H1 (cell line): Measurements from ENCODE around the gene SLC30A2. TPM values are rescaled to one million over a fixed set of nuclear protein-coding genes. Genes with fewer than 3 reads are reported as not detected.

Experiments used
- CTCF ChIA-PET: fragments of 300-600 bp; sonication (Branson Sonifier 250); formaldehyde crosslinking; loops from one replicate; lab custom pipeline; 2021; ENCODE audit not compliant: partially characterized antibody; lab: Charles Lee
- POLR2A ChIA-PET: fragments of 300-600 bp; sonication (Branson Sonifier 250); formaldehyde crosslinking; loops from one replicate; lab custom pipeline; 2021; ENCODE audit warnings: inconsistent platforms; ENCODE audit not compliant: partially characterized antibody; lab: Charles Lee
- DNase-seq, 2 experiments: peaks; one replicate each; pipeline versions ENCODE4 v3.0.0 to v3.0.0-alpha.2; 2010 to 2022; ENCODE audit warnings: low spot score in 2 of 2, low read depth in 1 of 2, mixed read lengths in 1 of 2
- FAIRE-seq: peaks from 2 replicates; lab custom pipeline; 2011; peaks lifted over from hg19 to GRCh38; lab: Jason Lieb, UNC
- H2AFZ ChIP-seq: 2 replicates; pipeline ENCODE4 v1.8.1; 2012; ENCODE audit warnings: low read length, inconsistent platforms
- H2AK5ac ChIP-seq: 2 replicates; pipeline ENCODE4 v1.6.1; 2013; ENCODE audit warnings: low read depth, low read length
- H2BK120ac ChIP-seq: replicated peaks from 2 replicates; pipeline ENCODE3; 2013; ENCODE audit warnings: low read depth, low read length, inconsistent platforms
- H2BK12ac ChIP-seq: 2 replicates; pipeline ENCODE4 v1.6.1; 2013; ENCODE audit warnings: low read depth, low read length
- H2BK15ac ChIP-seq: 2 replicates; pipeline ENCODE4 v1.6.1; 2013; ENCODE audit warnings: low read length
- H2BK20ac ChIP-seq: 2 replicates; pipeline ENCODE4 v1.6.1; 2013; ENCODE audit warnings: low read length
- H2BK5ac ChIP-seq: 2 replicates; pipeline ENCODE4 v1.6.1; 2013; ENCODE audit warnings: low read depth, low read length
- H3K14ac ChIP-seq: 2 replicates; pipeline ENCODE4 v1.6.1; 2013; ENCODE audit warnings: inconsistent platforms; ENCODE audit not compliant: insufficient read length
- H3K18ac ChIP-seq: 2 replicates; pipeline ENCODE4 v1.6.1; 2013; ENCODE audit warnings: low read length; ENCODE audit errors: extremely low read depth
- H3K23ac ChIP-seq: 2 replicates; pipeline ENCODE4 v1.6.1; 2013; ENCODE audit warnings: inconsistent platforms; ENCODE audit not compliant: insufficient read length
- H3K23me2 ChIP-seq: 2 replicates; pipeline ENCODE4 v1.6.1; 2013; ENCODE audit warnings: low read depth, low read length
- H3K27ac ChIP-seq: 2 replicates; pipeline ENCODE4 v1.6.1; 2011; ENCODE audit warnings: low read depth, low read length, inconsistent platforms
- H3K27me3 ChIP-seq, 4 experiments: replicated peaks in 1 of 4; 1 replicate in 1 of 4; 2 replicates in 3 of 4; pipeline versions ENCODE4 v1.6.1 to v1.8.1; 2011 to 2013; ENCODE audit warnings: low read length in 3 of 4, mild to moderate bottlenecking in 3 of 4, inconsistent platforms in 2 of 4, mixed read lengths in 2 of 4, moderate library complexity in 1 of 4; ENCODE audit not compliant: control insufficient read depth in 3 of 4, insufficient read depth in 3 of 4; ENCODE audit errors: extremely low read depth in 1 of 4
- H3K36me3 ChIP-seq, 4 experiments: 2 replicates each; pipeline versions ENCODE4 v1.6.1 to v1.8.1; 2011 to 2013; ENCODE audit warnings: mild to moderate bottlenecking in 4 of 4, low read length in 3 of 4, moderate library complexity in 2 of 4, control low read depth in 1 of 4, inconsistent platforms in 1 of 4; ENCODE audit not compliant: insufficient read depth in 4 of 4, control insufficient read depth in 2 of 4
- H3K4ac ChIP-seq: replicated peaks from 2 replicates; pipeline ENCODE3; 2013; ENCODE audit warnings: low read length, low read depth, mixed read lengths, inconsistent platforms; ENCODE audit not compliant: insufficient read length
- H3K4me1 ChIP-seq, 4 experiments: replicated peaks in 1 of 4; 1 replicate in 1 of 4; 2 replicates in 3 of 4; pipeline versions ENCODE4 v1.6.1 to v1.8.1; 2011 to 2013; ENCODE audit warnings: low read length in 3 of 4, inconsistent platforms in 2 of 4, mixed read lengths in 1 of 4; ENCODE audit not compliant: insufficient read depth in 4 of 4, control insufficient read depth in 3 of 4
- H3K4me2 ChIP-seq, 2 experiments: 2 replicates each; pipeline versions ENCODE4 v1.6.1 to v1.8.1; 2011 to 2013; ENCODE audit warnings: low read depth in 2 of 2, low read length in 2 of 2, control low read depth in 1 of 2, inconsistent platforms in 1 of 2, mild to moderate bottlenecking in 1 of 2; ENCODE audit not compliant: insufficient read depth in 1 of 2
- H3K4me3 ChIP-seq, 4 experiments: fragments of 200-600, 300-600 bp in 1 of 4; sonication (generic), shearing (Covaris generic), sonication (Bioruptor Twin) in 1 of 4; 2 replicates each; pipeline versions ENCODE4 v1.5.1 to v1.8.1; 2011 to 2016; ENCODE audit warnings: low read length in 4 of 4, low read depth in 3 of 4, control low read depth in 2 of 4, inconsistent platforms in 2 of 4, mild to moderate bottlenecking in 2 of 4, mixed read lengths in 1 of 4, moderate library complexity in 1 of 4; ENCODE audit not compliant: insufficient read depth in 2 of 4; ENCODE audit errors: extremely low read depth in 1 of 4
- H3K56ac ChIP-seq: replicated peaks from 2 replicates; pipeline ENCODE3; 2013; ENCODE audit warnings: low read depth, mild to moderate bottlenecking, mixed read lengths, low read length, inconsistent platforms; ENCODE audit not compliant: insufficient read length
- H3K79me1 ChIP-seq: 2 replicates; pipeline ENCODE4 v1.6.1; 2013; ENCODE audit warnings: low read depth, low read length, control low read depth
- H3K79me2 ChIP-seq, 2 experiments: 2 replicates each; pipeline versions ENCODE4 v1.6.1 to v1.8.1; 2012 to 2013; ENCODE audit warnings: low read length in 2 of 2, mild to moderate bottlenecking in 2 of 2, inconsistent platforms in 1 of 2; ENCODE audit not compliant: insufficient read depth in 2 of 2, control insufficient read depth in 1 of 2
- H3K9ac ChIP-seq, 4 experiments: replicated peaks in 1 of 4; 1 replicate in 1 of 4; 2 replicates in 3 of 4; pipeline versions ENCODE4 v1.6.1 to v1.8.1; 2011 to 2013; ENCODE audit warnings: low read depth in 3 of 4, low read length in 3 of 4, control low read depth in 2 of 4, mild to moderate bottlenecking in 2 of 4, moderate library complexity in 2 of 4, inconsistent platforms in 1 of 4; ENCODE audit errors: extremely low read depth in 1 of 4
- H3K9me3 ChIP-seq, 2 experiments: 2 replicates each; pipeline versions ENCODE4 v1.6.1 to v1.8.1; 2012 to 2013; ENCODE audit warnings: mild to moderate bottlenecking in 2 of 2, moderate library complexity in 2 of 2, control low read depth in 1 of 2, inconsistent platforms in 1 of 2, low read depth in 1 of 2, low read length in 1 of 2, mixed read lengths in 1 of 2; ENCODE audit not compliant: insufficient read depth in 2 of 2
- H4K20me1 ChIP-seq, 2 experiments: replicated peaks in 1 of 2; 2 replicates each; pipeline versions ENCODE3 to v1.8.1; 2011 to 2013; ENCODE audit warnings: inconsistent platforms in 2 of 2, low read length in 2 of 2, mild to moderate bottlenecking in 1 of 2; ENCODE audit not compliant: insufficient read depth in 2 of 2, control insufficient read depth in 1 of 2
- H4K5ac ChIP-seq: 2 replicates; pipeline ENCODE4 v1.6.1; 2013; ENCODE audit warnings: low read length, low read depth, mixed read lengths, inconsistent platforms; ENCODE audit not compliant: insufficient read length
- H4K8ac ChIP-seq: 2 replicates; pipeline ENCODE4 v1.8.0; 2013; ENCODE audit warnings: mild to moderate bottlenecking, moderate library complexity, low read length, inconsistent platforms; ENCODE audit not compliant: insufficient read depth; ENCODE audit errors: extremely low read depth
- H4K91ac ChIP-seq: replicated peaks from 2 replicates; pipeline ENCODE3; 2013; ENCODE audit warnings: low read length, mixed read lengths, inconsistent platforms; ENCODE audit not compliant: insufficient read length
- TEAD4 ChIP-seq: IDR thresholded peaks from 2 replicates; pipeline ENCODE4 v1.6.1; 2012; ENCODE audit warnings: low read depth, low read length, inconsistent platforms, mixed read lengths
- WGBS, 2 experiments: shearing (Covaris generic) in 1 of 2; methylation state at CpG; one replicate each; pipeline versions ENCODE4 v1.1.6 to v1.1.7; 2013 to 2015; ENCODE audit warnings: low lambda C conversion rate in 2 of 2, mixed read lengths in 2 of 2, inconsistent platforms in 1 of 2, low coverage in 1 of 2, missing lambda C conversion rate in 1 of 2; ENCODE audit not compliant: insufficient replicate concordance in 2 of 2, insufficient coverage in 1 of 2, insufficient read length in 1 of 2; ENCODE audit errors: extremely low coverage in 1 of 2, missing lambda C conversion rate in 1 of 2; 5-methylcytosine and 5-hydroxymethylcytosine counted together
- polyA plus RNA-seq, 7 experiments: library from polyadenylated mRNA; depleted of rRNA in 3 of 7; stranded (reverse) in 5 of 7; unstranded in 2 of 7; fragments of >200 nt in 5 of 7; fragments of 200-250 nt in 2 of 7; gene quantifications; 1 replicate in 5 of 7; 2 replicates in 1 of 7; 4 replicates in 1 of 7; pipeline versions ENCODE4 v1.2.1 to v1.2.3, GENCODE V29; 2011 to 2013; ENCODE audit warnings: missing spikeins in 2 of 7, mixed read lengths in 2 of 7
- total RNA-seq: library from RNA; stranded (reverse); fragmentation: NEBNext Ultra II Directional; extraction: Animal tissue kit (Norgen Biotek cat#: 25700); gene quantifications from 2 replicates; pipeline ENCODE4 v1.2.1, GENCODE V29; 2021
- TF ChIP-seq, protein P1 (sequence below): IDR thresholded peaks from 2 replicates; pipeline ENCODE4 v1.6.1; 2012; ENCODE audit warnings: inconsistent platforms

Gene SLC30A2
- total and polyA plus RNA-seq, 2 of the 8 experiments (the other 6 are each of a cell fraction or from before 2014, with no cell fraction given), result 0.19 to 0.76 TPM

- Histone ChIP-seq H3K14ac (no peak overlapping the region), H3K56ac (no peak overlapping the region), H3K36me3 (no peaks in the 10 kb centered on the region), H2AFZ (peak overlapping the region; percentile 40; the same call in 1 of the 2 replicates), H2BK5ac (no peak overlapping the region), H3K9ac (no peak overlapping the region), H3K27me3 (no peaks in the 10 kb centered on the region), H2BK15ac (no peak overlapping the region), H3K9me3 (no peaks in the 10 kb centered on the region), H3K4me1 (peaks cover 0 to 5% (median 3%) of the 10 kb centered on the region in 4 experiments; a peak in 6 of 7 replicates), H2BK120ac (no peak overlapping the region), H4K5ac (no peak overlapping the region), H3K79me2 (no peaks in the 10 kb centered on the region), H3K27ac (no peak overlapping the region), H4K8ac (no peak overlapping the region), H2BK12ac (0 out of 2 replicates have a peak overlapping the region, but pooled peaks have one; percentile 50), H3K23ac (no peak overlapping the region), H2BK20ac (no peak overlapping the region), H3K4ac (no peak overlapping the region), H4K91ac (no peak overlapping the region), H3K23me2 (no peaks in the 10 kb centered on the region), H3K4me3 (no peak overlapping the region), H2AK5ac (no peak overlapping the region; the same call in 1 of the 2 replicates), H3K4me2 (no peak overlapping the region), H4K20me1 (no peaks in the 10 kb centered on the region), H3K18ac (no peak overlapping the region), H3K79me1 (no peaks in the 10 kb centered on the region)
- ChIA-PET CTCF (interaction anchor here (1.3 to 5.8 kb wide), 2 partner anchors 9 to 110 kb away, joined by 5 to 66 read pairs; partner anchors contain the start of gene PAFAH2), POLR2A (interaction anchor here (1.0 kb wide), 1 partner anchor 9 kb away, joined by 3 read pairs; the partner anchor contains the start of gene PAFAH2)
- FAIRE-seq, result no peak
- WGBS, 2 experiments, result 95% methylated on average over 16 of the region's 16 CpGs; no CpG with 5 or more reads in 1 of the 2 experiments
- DNase-seq, result no peak
- TF ChIP-seq TEAD4, result no peak
- TF ChIP-seq, protein P1, sequence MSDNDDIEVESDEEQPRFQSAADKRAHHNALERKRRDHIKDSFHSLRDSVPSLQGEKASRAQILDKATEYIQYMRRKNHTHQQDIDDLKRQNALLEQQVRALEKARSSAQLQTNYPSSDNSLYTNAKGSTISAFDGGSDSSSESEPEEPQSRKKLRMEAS, result 0 out of 2 replicates have a peak, but pooled peaks have one; percentile 16
Measured at GRCh38 chr1:26006710-26007109, 39.2 kb downstream of the SLC30A2 start.
